Right atrium auricular region (tissue), 2 donors: Measurements from ENCODE around the gene CCL19. TPM values are rescaled to one million over a fixed set of nuclear protein-coding genes. Genes with fewer than 3 reads are reported as not detected.

Source experiments
- DNase-seq: peaks from one replicate; pipeline ENCODE4 v3.0.0-alpha.2; 2019; ENCODE audit warnings: low spot score
- H3K27ac ChIP-seq, 2 donors: fragments of 200-600 bp; sonication (generic); 1 replicate in 1 of 2; 2 replicates in 1 of 2; pipeline ENCODE4 v1.5.1; 2016 to 2019
- H3K27me3 ChIP-seq, 2 donors: fragments of 200-600 bp; sonication (generic); one replicate each; pipeline versions ENCODE4 v1.5.1 to v1.6.0; 2017 to 2019
- H3K36me3 ChIP-seq: fragments of 200-600 bp; sonication (generic); one replicate; pipeline ENCODE4 v1.5.1; 2016
- H3K4me1 ChIP-seq, 2 donors: fragments of 200-600 bp; sonication (generic); one replicate each; pipeline versions ENCODE4 v1.5.1 to v1.6.0; 2017 to 2019
- H3K4me3 ChIP-seq, 2 donors: fragments of 200-600 bp; sonication (generic); 1 replicate in 1 of 2; 2 replicates in 1 of 2; pipeline ENCODE4 v1.5.1; 2017 to 2019; ENCODE audit warnings: mild to moderate bottlenecking in 1 of 2, moderate library complexity in 1 of 2
- H3K9me3 ChIP-seq, 2 donors: fragments of 200-600 bp; sonication (generic); one replicate each; pipeline ENCODE4 v1.5.1; 2019
- CTCF ChIP-seq, 2 donors: fragments of 200-600 bp; sonication (generic); IDR thresholded peaks; one replicate each; pipeline ENCODE4 v1.5.1; 2019; ENCODE audit warnings: antibody characterized with exemption in 2 of 2
- total RNA-seq, 2 donors: library from RNA; depleted of rRNA; stranded (reverse); fragments of >200 nt; gene quantifications; one replicate each; pipeline ENCODE4 v1.1.0, GENCODE V29; 2016

The CCL19 gene
- total RNA-seq, 2 donors from 2014 or later: 0.63 TPM; not detected in 1

DNA sequence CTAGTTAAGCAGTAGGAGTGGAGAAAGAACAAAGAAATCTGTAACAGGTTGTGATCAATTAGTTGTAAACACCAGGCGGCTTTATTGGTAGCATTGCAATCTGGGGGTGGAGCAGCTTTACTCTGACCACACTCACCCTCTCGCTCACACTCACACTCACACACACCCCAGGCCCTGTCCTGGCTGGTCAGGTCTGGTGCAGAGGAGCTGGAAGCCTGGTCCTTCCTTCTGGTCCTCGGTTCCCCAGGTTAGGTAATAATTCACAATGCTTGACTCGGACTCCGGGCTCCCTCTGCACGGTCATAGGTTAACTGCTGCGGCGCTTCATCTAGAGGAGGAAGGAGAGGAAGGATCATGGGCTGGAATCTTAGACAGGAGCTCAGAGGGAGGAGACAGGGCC lies 1.6 kb downstream of the CCL19 start:
- no peak for TF ChIP-seq CTCF (IDR thresholded peaks at IDR 0.05)
- no peak for DNase-seq

DNA sequence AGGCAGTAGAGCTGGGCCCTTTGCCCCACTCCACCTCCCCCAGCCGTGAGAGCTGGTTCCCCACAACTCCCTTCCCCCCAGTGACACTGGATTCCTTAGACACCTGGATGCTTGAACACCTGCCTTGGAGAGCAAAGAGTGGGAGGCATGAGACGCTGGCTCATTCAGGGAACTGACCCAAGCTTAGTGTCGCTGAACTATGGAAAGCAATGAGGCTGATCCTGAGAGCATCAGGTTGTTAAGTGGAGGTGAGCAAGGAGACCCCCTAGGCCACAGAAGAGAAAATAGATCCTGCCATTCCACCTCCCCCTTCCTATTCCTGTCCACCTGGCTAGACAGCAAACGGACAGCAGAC lies 2.0 kb downstream of the CCL19 start:
- no peak for DNase-seq
- no peaks in the 10 kb centered on the region for H3K4me1 ChIP-seq
- no peaks in the 10 kb centered on the region for H3K36me3 ChIP-seq
- no peaks in the 10 kb centered on the region for H3K9me3 ChIP-seq
- no peak overlapping the region for H3K4me3 ChIP-seq
- TF ChIP-seq CTCF (IDR thresholded peaks at IDR 0.05): no peak
- no peaks in the 10 kb centered on the region for H3K27me3 ChIP-seq
- no peak overlapping the region for H3K27ac ChIP-seq

More for the DNA sequence above, 1.6 kb downstream of the CCL19 start:
- H3K4me3 ChIP-seq: no peak overlapping the region
- H3K36me3 ChIP-seq: no peaks in the 10 kb centered on the region
- H3K27ac ChIP-seq: no peak overlapping the region
- no peaks in the 10 kb centered on the region for H3K9me3 ChIP-seq
- H3K27me3 ChIP-seq: no peaks in the 10 kb centered on the region
- no peaks in the 10 kb centered on the region for H3K4me1 ChIP-seq

DNA sequence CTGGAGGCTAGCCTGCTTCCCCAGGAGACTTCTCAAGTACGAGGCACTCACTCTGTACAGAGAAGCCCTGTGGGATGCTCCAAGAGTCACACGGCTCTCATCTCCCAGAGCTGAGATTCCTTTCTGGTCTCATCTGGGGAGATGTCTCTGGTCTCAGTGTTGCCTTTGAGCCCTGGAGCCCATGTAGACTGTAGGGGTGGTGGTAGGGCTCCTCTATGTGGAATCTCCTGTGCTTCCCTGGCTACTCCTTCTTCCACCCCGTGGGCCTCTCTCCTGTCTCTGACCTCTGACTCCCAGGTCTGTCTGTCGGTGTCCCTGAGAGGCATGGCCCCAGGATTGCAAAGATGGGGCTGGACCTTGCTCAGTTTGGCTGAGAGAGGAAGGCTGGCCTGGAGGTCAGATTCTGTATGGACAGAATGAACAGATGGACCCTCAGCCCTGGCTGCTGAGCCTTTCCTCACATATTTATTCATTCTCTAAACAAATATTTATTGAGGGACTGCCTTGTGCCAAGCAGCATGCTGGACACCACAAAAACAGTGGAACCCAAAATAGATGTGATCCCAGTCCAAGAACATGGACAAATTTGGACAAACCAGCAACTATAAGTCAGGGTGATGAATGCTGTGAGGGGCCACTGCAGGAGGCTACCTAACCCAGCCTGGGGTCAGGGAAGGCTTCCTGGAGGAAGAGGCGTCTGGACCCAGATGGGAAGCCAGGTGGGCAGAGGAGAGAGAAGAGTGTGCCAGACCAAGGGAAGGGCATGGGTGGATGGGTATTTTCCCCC lies 2.6 kb downstream of the CCL19 start:
- Histone ChIP-seq H3K4me3 (no peak overlapping the region), H3K4me1 (no peaks in the 10 kb centered on the region), H3K27me3 (no peaks in the 10 kb centered on the region), H3K27ac (no peak overlapping the region), H3K9me3 (no peaks in the 10 kb centered on the region), H3K36me3 (no peaks in the 10 kb centered on the region)
- DNase-seq: no peak
- no peak for TF ChIP-seq CTCF (IDR thresholded peaks at IDR 0.05)

GRCh38 chr9:34687276-34688030 lies 3.6 kb downstream of the CCL19 start:
- DNase-seq: no peak
- no peak for TF ChIP-seq CTCF (IDR thresholded peaks at IDR 0.05)
- no peak overlapping the region for H3K27ac ChIP-seq

GRCh38 chr9:34686732-34687131 lies 4.3 kb downstream of the CCL19 start:
- H3K9me3 ChIP-seq: no peaks in the 10 kb centered on the region
- H3K4me3 ChIP-seq: no peak overlapping the region
- no peaks in the 10 kb centered on the region for H3K36me3 ChIP-seq
- no peaks in the 10 kb centered on the region for H3K27me3 ChIP-seq
- no peak for TF ChIP-seq CTCF (IDR thresholded peaks at IDR 0.05)
- H3K4me1 ChIP-seq: no peaks in the 10 kb centered on the region
- H3K27ac ChIP-seq: no peak overlapping the region
- DNase-seq: no peak

More at GRCh38 chr9:34687276-34688030, 3.6 kb downstream of the CCL19 start:
- H3K4me1 ChIP-seq: no peaks in the 10 kb centered on the region
- H3K27me3 ChIP-seq: no peaks in the 10 kb centered on the region
- H3K9me3 ChIP-seq: no peaks in the 10 kb centered on the region
- H3K36me3 ChIP-seq: no peaks in the 10 kb centered on the region
- no peak overlapping the region for H3K4me3 ChIP-seq
